ENCODE results near the gene GNB1. TPM values are rescaled to one million over a fixed set of nuclear protein-coding genes. Genes with fewer than 3 reads are reported as not detected.
A peak's percentile ranks its signal among the peaks of the same experiment; 100 is the strongest.

Gene GNB1
- polyA plus RNA-seq, 1 of the 3 experiments (the other 2 are of a cell fraction), result 355 TPM

DNA sequence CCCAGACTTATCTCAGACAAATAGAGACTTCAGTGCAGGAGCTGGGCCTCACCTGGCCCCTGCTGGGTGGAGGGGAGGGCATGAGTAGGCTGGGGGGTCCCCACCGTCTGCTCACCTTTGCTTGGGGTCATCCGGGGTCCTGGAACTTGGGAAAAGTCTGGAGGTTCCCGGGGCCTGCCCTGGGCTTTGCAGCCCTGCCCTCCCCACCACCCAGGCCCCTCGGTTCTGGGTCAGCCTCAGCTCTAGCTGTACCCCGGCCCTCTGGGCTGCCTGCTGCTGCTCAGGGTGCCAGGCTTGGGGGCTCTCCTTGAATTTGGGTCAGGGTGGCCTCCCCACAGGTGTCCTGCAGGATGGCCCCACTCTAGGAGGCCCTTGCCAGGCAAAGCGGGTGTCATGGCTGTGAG lies 30.6 kb upstream of the GNB1 start:
- H3K4me3 ChIP-seq (ENCODE audit: low read depth in 2 of 2, low read length in 1 of 2), result no peak overlapping the region
- no peak overlapping the region for H3K4me2 ChIP-seq
- H4K20me1 ChIP-seq (ENCODE audit: insufficient read depth), result no peaks in the 10 kb centered on the region
- H3K27ac ChIP-seq (ENCODE audit: low read depth in 2 of 2, low read length in 1 of 2), result no peak overlapping the region
- H3F3A ChIP-seq (replicated peaks; ENCODE audit: insufficient read depth), result no peaks in the 10 kb centered on the region
- ChIA-PET POLR2A (no interaction called here), CTCF (no interaction called here)
- no peaks in the 10 kb centered on the region for H3K27me3 ChIP-seq (ENCODE audit: insufficient read depth)
- H3K9me3 ChIP-seq, result no peaks in the 10 kb centered on the region
- H3K79me2 ChIP-seq (ENCODE audit: insufficient read depth), result no peaks in the 10 kb centered on the region
- no peak for DNase-seq
- no peak overlapping the region for H2AFZ ChIP-seq (ENCODE audit: low read depth)
- WGBS (ENCODE audit: low lambda C conversion rate), result 100% methylated on average over 3 of the region's 6 CpGs
- H3K9me2 ChIP-seq, result no peaks in the 10 kb centered on the region
- H3K4me1 ChIP-seq (ENCODE audit: control insufficient read depth in 1 of 2, insufficient read depth in 2 of 2, low read depth in 1 of 2, low read length in 1 of 2), result peaks cover 0 to 15% of the 10 kb centered on the region in 2 experiments; a peak in 1 of 4 replicates
- no peak overlapping the region for H3K9ac ChIP-seq
- TF ChIP-seq GABPA (IDR thresholded peaks at IDR 0.05; ENCODE audit: low read depth) (no peak), RXRA (IDR thresholded peaks at IDR 0.05; ENCODE audit: borderline replicate concordance, low read depth) (no peak), JUND (IDR thresholded peaks at IDR 0.05) (no peak), NFIC (IDR thresholded peaks at IDR 0.05; ENCODE audit: borderline replicate concordance) (no peak), POLR2AphosphoS5 (IDR thresholded peaks at IDR 0.05; ENCODE audit: low read depth, low read length) (no peak), EZH2phosphoT487 (IDR thresholded peaks at IDR 0.05; ENCODE audit: borderline replicate concordance, low read depth) (no peak), FOXM1 (IDR thresholded peaks at IDR 0.05; ENCODE audit: low read depth) (no peak), NRF1 (IDR thresholded peaks at IDR 0.05; ENCODE audit: low read depth, low read length) (no peak)
- TF ChIP-seq, protein P1, sequence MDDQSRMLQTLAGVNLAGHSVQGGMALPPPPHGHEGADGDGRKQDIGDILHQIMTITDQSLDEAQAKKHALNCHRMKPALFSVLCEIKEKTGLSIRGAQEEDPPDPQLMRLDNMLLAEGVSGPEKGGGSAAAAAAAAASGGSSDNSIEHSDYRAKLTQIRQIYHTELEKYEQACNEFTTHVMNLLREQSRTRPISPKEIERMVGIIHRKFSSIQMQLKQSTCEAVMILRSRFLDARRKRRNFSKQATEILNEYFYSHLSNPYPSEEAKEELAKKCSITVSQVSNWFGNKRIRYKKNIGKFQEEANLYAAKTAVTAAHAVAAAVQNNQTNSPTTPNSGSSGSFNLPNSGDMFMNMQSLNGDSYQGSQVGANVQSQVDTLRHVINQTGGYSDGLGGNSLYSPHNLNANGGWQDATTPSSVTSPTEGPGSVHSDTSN (IDR thresholded peaks at IDR 0.05), result no peak
- TF ChIP-seq, protein P2, sequence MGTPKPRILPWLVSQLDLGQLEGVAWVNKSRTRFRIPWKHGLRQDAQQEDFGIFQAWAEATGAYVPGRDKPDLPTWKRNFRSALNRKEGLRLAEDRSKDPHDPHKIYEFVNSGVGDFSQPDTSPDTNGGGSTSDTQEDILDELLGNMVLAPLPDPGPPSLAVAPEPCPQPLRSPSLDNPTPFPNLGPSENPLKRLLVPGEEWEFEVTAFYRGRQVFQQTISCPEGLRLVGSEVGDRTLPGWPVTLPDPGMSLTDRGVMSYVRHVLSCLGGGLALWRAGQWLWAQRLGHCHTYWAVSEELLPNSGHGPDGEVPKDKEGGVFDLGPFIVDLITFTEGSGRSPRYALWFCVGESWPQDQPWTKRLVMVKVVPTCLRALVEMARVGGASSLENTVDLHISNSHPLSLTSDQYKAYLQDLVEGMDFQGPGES (IDR thresholded peaks at IDR 0.05; ENCODE audit: low read depth, low read length), result no peak
- no peaks in the 10 kb centered on the region for H3K36me3 ChIP-seq (replicated peaks in 1 of 2; ENCODE audit: control insufficient read depth in 1 of 2, insufficient read depth in 2 of 2, low read length in 1 of 2)

DNA sequence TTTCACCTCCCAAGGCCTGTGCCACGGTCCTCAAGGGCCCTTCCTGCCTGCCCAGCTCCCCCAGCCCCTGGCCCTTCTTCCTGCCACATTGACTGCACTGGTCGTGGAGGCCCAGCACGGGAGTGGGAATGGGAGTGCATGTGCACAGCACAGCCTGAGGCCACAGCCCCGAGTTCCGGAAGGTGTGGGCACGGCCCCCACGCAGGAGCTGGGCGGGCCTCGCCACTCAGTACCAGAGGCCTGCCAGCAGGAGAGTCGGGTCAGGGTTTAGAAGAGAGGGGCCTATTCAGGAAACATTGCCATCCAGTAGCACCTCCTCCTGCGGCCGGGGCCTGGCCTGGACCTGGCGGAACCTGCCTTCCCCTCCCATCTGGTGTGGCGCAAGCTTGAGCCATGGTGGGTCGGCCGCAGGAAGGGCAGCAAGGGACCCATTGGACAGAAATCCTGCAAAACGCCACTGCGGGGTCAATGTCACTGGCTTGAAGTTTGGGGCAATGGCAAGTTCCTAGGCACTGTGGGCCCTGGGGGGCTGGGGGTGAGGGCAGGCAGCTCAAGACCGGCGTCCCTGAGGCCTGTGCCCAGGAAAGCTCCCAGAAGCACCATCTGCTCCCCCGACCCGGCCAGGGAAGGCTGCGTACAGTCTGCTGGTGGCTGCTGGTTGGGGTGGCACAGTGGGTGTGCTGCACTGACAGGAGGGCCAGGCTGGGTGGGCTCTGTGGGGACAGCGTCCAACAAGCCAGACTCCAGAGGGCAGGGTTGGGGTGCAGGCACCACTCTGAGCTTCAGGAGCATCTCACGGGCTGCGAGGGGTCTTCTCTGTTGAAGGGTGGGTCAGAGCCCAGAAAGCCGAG lies 29.9 kb upstream of the GNB1 start:
- H3K4me1 ChIP-seq (ENCODE audit: control insufficient read depth in 1 of 2, insufficient read depth in 2 of 2, low read depth in 1 of 2, low read length in 1 of 2), result peaks cover 0 to 15% of the 10 kb centered on the region in 2 experiments; a peak in 1 of 4 replicates
- no peak overlapping the region for H3K27ac ChIP-seq (ENCODE audit: low read depth in 2 of 2, low read length in 1 of 2)
- WGBS (ENCODE audit: low lambda C conversion rate), result 86% methylated on average over 5 of the region's 27 CpGs
- no peaks in the 10 kb centered on the region for H3K36me3 ChIP-seq (replicated peaks in 1 of 2; ENCODE audit: control insufficient read depth in 1 of 2, insufficient read depth in 2 of 2, low read length in 1 of 2)
- no peak overlapping the region for H3K4me3 ChIP-seq (ENCODE audit: low read depth in 2 of 2, low read length in 1 of 2)
- ChIA-PET CTCF (interaction anchor here (1.4 kb wide), 1 partner anchor 24 kb away, joined by 4 read pairs; no protein-coding TSS in a partner anchor), POLR2A (no interaction called here)
- no peaks in the 10 kb centered on the region for H3K9me3 ChIP-seq
- TF ChIP-seq RXRA (IDR thresholded peaks at IDR 0.05; ENCODE audit: borderline replicate concordance, low read depth) (no peak), NFIC (IDR thresholded peaks at IDR 0.05; ENCODE audit: borderline replicate concordance) (no peak)
- no peak overlapping the region for H3K9ac ChIP-seq
- no peaks in the 10 kb centered on the region for H3K9me2 ChIP-seq
- H2AFZ ChIP-seq (ENCODE audit: low read depth), result no peak overlapping the region
- no peaks in the 10 kb centered on the region for H3F3A ChIP-seq (replicated peaks; ENCODE audit: insufficient read depth)
- H3K27me3 ChIP-seq (ENCODE audit: insufficient read depth), result no peaks in the 10 kb centered on the region
- H3K79me2 ChIP-seq (ENCODE audit: insufficient read depth), result no peaks in the 10 kb centered on the region
- no peak overlapping the region for H3K4me2 ChIP-seq
- peak; percentile 31 for DNase-seq
- H4K20me1 ChIP-seq (ENCODE audit: insufficient read depth), result no peaks in the 10 kb centered on the region
